ENCODE measurements around the gene TOMM5. TPM values are rescaled to one million over a fixed set of nuclear protein-coding genes. Genes with fewer than 3 reads are reported as not detected.

TOMM5 gene
- total and polyA plus RNA-seq, 9 donors = 47.5 to 106 (median 64.8) TPM

GRCh38 chr9:37625758-37626147, 33.4 kb upstream of the TOMM5 start:
- Histone ChIP-seq H3K36me3 (no peaks in the 10 kb centered on the region), H3K4me1 (ENCODE audit: insufficient read depth) (no peaks in the 10 kb centered on the region), H3K27me3 (no peaks in the 10 kb centered on the region), H3K27ac (no peak overlapping the region), H3K4me3 (no peak overlapping the region), H3K9me3 (no peaks in the 10 kb centered on the region)
- WGBS, 3 donors = 82 to 86% (median 83%) methylated on average over 12 of the region's 12 CpGs
- DNase-seq = no peak
- intact Hi-C loops (cut with DNase I) = no loop called here
- TF ChIP-seq CTCF (IDR thresholded peaks at IDR 0.05) = no peak
- TF ChIP-seq EP300 (IDR thresholded peaks at IDR 0.05) = no peak
- TF ChIP-seq POLR2A (IDR thresholded peaks at IDR 0.05) = no peak

- Histone ChIP-seq H3K4me3 (no peak overlapping the region), H3K27ac (no peak overlapping the region), H3K4me1 (ENCODE audit: insufficient read depth) (no peaks in the 10 kb centered on the region), H3K9me3 (no peaks in the 10 kb centered on the region), H3K36me3 (no peaks in the 10 kb centered on the region), H3K27me3 (no peaks in the 10 kb centered on the region)
- WGBS, 3 donors = 80 to 86% (median 81%) methylated on average over 5 of the region's 5 CpGs
- no peak for DNase-seq
- TF ChIP-seq POLR2A (IDR thresholded peaks at IDR 0.05) = no peak
- intact Hi-C loops (cut with DNase I) = no loop called here
These were observed 32.8 kb upstream of the TOMM5 start for GRCh38 chr9:37625036-37625757.

GRCh38 chr9:37624073-37624472, 31.7 kb upstream of the TOMM5 start:
- 68 to 80% (median 79%) methylated on average over 1 of the region's 1 CpG for WGBS, 3 donors
- intact Hi-C loops (cut with DNase I) = no loop called here

GRCh38 chr9:37623267-37623666, 30.9 kb upstream of the TOMM5 start:
- no peak for DNase-seq
- Histone ChIP-seq H3K27ac (no peak overlapping the region), H3K4me1 (ENCODE audit: insufficient read depth) (no peaks in the 10 kb centered on the region), H3K9me3 (no peaks in the 10 kb centered on the region), H3K4me3 (no peak overlapping the region), H3K27me3 (no peaks in the 10 kb centered on the region), H3K36me3 (no peaks in the 10 kb centered on the region)
- TF ChIP-seq EP300 (IDR thresholded peaks at IDR 0.05) = no peak
- no peak for TF ChIP-seq POLR2A (IDR thresholded peaks at IDR 0.05)
- TF ChIP-seq CTCF (IDR thresholded peaks at IDR 0.05) = no peak
- WGBS, 3 donors = 72 to 80% (median 74%) methylated on average over 2 of the region's 2 CpGs
- intact Hi-C loops (cut with DNase I) = no loop called here

More at GRCh38 chr9:37624073-37624472, 31.7 kb upstream of the TOMM5 start:
- H3K9me3 ChIP-seq = no peaks in the 10 kb centered on the region
- H3K27ac ChIP-seq = no peak overlapping the region
- TF ChIP-seq EP300 (IDR thresholded peaks at IDR 0.05) (no peak), CTCF (IDR thresholded peaks at IDR 0.05) (no peak), POLR2A (IDR thresholded peaks at IDR 0.05) (no peak)
- no peaks in the 10 kb centered on the region for H3K4me1 ChIP-seq (ENCODE audit: insufficient read depth)
- H3K27me3 ChIP-seq = no peaks in the 10 kb centered on the region
- H3K4me3 ChIP-seq = no peak overlapping the region
- no peak for DNase-seq
- no peaks in the 10 kb centered on the region for H3K36me3 ChIP-seq

GRCh38 chr9:37622462-37622861, 30.1 kb upstream of the TOMM5 start:
- Histone ChIP-seq H3K36me3 (no peaks in the 10 kb centered on the region), H3K9me3 (no peaks in the 10 kb centered on the region), H3K4me1 (ENCODE audit: insufficient read depth) (no peaks in the 10 kb centered on the region), H3K27me3 (no peaks in the 10 kb centered on the region), H3K27ac (no peak overlapping the region), H3K4me3 (no peak overlapping the region)
- intact Hi-C loops (cut with DNase I) = no loop called here
- no peak for TF ChIP-seq CTCF (IDR thresholded peaks at IDR 0.05)
- no peak for DNase-seq
- WGBS, 3 donors = 68 to 75% (median 71%) methylated on average over 4 of the region's 4 CpGs
